ENCODE results near the gene MLEC.
"Not testable (repeated sequence)": the region's sequence is repeated elsewhere in the genome, so short reads cannot be mapped to it uniquely, and the experiment has no call there.

Gene MLEC

GRCh38 chr12:120722784-120723183 is 35.8 kb downstream of the MLEC start:
- DNase-seq = no peak

DNA sequence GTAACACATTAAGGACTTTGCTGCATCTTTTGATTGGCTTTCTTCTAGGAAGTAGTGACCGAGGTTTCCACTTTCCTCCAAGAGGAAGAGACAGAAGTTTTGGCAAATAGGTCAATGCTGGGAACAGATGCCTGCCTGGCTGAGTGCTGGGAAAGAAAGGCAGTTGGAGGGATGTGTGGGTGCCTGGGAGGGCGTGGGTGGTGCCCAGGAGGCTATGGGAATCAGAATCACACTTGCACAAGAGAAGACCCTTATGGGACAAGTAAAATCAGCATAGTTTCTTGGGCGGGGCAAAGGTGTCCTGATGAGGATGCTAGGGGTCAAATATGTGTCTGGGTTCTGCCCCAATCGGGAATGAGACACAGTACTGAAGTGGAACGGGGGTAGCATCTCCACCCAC is 37.8 kb downstream of the MLEC start:
- no peak for DNase-seq

GRCh38 chr12:120725151-120725658 is 38.3 kb downstream of the MLEC start:
- DNase-seq = no peak

- peak; percentile 96 for DNase-seq
Measured at GRCh38 chr12:120725659-120726509, 38.9 kb downstream of the MLEC start, which contains the start of gene ACADS. Gene ACADS (plus strand): TSS chr12:120725826. CDS start chr12:120725886, 60 bp downstream.

DNA sequence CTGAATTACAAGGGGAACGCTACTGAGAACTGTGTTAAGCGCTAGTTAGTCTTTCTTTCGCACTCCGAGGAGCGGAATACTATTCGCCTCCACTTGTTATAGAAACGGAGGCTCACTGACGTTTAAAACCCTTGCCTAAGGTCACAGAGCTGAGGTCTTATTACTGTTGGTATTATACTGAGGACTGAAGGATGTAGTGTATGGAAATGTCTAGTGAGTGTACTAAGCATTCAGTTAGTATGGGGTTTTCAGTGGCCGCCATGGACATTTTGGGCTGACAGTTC is 39.5 kb downstream of the MLEC start:
- DNase-seq = no peak

GRCh38 chr12:120726961-120727360 is 40.0 kb downstream of the MLEC start:
- DNase-seq = no peak

DNA sequence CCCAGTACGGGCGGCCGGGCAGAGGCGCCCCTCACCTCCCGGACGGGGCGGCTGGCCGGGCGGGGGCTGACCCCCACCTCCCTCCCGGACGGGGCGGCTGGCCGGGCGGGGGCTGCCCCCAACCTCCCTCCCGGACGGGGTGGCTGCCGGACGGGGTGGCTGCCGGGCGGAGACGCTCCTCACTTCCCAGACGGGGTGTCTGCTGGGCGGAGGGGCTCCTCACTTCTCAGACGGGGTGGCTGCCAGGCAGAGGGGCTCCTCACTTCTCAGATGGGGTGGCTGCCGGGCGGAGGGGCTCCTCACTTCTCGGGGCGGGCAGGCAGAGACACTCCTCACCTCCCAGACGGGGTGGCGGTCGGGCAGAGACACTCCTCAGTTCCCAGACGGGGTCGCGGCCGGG is 45.2 kb downstream of the MLEC start:
- not testable (repeated sequence) for DNase-seq

DNA sequence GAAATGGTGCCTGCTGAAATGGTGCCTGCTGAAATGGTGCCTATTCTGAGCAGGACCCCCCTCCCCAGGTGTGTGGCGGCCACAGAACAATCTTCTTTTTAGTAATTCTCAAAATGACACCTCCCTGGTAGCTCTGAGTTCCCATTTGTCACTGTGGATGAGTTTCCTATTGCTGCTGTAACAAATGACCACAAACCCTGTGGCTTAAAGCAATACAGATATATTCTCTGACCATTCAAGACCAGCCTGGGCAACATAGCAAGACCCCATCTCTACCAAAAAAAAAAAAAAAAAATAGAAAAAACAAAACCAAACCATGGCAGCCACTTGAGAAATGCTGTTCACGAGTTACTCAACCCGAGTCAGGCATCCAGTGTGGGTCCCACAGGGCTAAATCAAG is 46.6 kb downstream of the MLEC start:
- DNase-seq = no peak

DNA sequence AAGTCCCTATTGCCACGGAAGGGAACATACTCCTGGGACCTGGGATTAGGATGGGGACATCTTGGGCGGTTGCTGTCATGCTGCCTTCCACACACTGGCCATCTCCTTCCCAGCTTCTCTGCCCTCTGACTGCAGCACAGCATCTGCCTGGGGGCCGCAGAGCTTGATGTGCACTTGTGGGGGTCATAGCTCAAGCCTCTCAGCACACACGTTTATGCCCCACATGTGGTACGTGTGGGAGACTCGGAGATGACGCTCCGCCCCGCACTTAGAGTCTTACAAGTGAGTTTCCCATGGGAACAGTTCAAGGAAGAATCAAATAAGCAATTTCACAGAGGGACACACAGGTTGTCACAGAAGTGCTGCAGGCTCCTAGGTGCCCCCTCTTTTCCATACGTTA is 47.3 kb downstream of the MLEC start:
- DNase-seq = no peak

GRCh38 chr12:120735181-120735580 is 48.2 kb downstream of the MLEC start:
- DNase-seq = no peak

DNA sequence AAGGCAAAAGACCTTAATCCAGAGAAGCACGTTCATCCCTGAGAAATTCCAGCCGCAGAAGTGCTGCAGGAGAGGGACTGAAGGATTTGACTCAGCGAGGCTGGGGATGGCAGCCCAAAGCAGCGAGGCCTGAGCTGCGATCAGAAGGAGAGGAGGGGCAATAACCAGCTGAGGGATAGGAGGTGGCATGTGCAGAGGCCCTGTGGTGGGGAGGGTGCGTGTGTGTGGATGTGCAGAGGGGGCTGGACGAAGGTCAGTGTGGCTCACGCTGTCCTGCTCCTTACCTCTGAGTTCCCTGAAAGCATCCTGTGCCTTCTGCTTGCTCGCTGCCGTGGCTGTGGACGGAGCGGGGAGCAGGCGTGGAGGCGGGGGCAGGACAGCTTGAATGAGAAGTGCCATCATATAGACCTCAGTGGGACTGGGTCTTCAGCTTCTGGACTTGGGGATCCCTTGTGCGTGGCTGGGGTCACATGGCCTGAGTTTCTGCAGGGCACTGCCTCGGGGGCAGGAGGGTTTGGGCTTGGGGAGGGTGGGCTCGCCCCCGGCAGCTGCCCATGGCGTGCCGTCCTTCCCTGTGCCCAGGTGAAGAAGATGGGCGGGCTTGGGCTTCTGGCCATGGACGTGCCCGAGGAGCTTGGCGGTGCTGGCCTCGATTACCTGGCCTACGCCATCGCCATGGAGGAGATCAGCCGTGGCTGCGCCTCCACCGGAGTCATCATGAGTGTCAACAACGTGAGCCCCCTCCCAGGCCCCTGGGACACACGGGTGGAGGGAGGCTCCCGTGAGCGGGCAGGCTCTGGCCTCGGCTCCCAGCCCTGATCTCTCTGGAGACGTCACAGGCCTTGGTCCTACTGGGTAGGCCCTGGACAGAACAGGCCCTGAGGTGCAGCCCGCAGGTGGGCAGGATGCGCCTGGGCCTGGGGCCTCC is 49.7 kb downstream of the MLEC start:
- DNase-seq = no peak

DNA sequence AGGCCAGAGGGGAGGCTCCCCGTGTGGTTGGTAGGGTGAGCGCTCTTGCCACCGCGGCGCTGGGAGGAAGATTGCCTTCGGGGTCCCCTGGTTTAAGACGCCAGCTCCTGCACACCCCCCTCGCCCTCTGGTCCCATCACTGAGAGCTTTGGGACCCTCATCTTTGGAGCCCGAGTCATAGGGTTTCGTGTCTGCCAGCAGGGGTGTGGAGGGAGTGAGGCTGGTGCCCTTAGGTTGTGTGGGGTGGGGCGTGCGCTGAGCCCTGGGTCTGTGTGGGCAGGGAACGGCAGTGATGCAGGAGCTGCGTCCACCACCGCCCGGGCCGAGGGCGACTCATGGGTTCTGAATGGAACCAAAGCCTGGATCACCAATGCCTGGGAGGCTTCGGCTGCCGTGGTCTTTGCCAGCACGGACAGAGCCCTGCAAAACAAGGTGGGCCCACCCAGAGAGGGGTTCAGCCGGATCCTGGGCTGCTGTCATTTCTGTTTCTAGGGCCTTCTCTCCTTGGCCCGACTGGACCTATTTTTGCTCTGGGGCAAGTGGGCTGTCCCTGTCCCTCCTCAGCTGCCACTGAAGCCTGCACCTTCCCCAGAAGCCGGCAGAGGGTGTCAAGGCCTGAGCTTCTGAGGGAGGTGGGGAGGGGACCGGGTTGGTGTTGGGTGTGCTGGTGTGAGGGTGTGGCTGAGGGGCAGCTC is 50.8 kb downstream of the MLEC start:
- peak; percentile 87 for DNase-seq

GRCh38 chr12:120738252-120739030 is 51.5 kb downstream of the MLEC start:
- no peak for DNase-seq

- DNase-seq = no peak
Measured at GRCh38 chr12:120739031-120739762, 52.2 kb downstream of the MLEC start.

DNA sequence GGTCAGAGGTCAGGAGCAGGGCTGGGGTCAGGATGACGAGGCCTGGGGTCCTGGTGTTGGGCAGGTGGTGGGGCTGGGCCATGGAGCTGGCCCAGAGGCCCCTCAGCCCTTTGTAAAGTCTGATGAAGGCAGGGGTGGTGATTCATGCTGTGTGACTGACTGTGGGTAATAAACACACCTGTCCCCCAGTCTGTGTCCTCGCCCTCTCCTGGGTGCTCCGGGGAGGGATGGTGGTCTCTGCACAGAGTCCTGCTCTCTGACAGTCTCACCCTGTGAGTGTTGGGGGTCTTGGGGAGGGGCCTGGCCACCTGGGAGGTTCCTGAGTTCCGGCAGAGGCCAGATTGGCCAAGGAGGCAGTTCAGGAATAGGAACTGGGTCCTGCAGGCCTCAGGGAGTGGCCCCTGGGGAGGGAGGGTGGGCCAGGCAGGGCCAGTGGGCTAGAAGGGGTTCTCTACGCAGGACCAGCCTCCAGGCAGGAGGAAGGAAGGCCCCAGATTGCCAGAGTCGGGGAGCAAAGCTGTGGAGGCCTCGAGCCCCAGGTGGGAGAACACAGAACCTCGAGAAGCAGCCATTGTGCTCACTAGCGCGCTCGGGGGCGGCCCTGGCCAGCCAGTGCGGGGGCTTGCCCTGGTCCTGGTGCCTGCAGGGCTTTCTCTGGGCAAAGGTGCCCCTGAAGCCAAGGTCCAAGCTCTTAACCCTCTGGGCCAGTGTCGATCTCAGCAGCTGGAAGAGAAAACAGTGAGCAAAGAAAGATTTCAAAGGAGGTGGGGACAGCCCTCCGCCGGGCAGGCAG is 53.1 kb downstream of the MLEC start:
- DNase-seq = no peak

- no peak for DNase-seq
Measured at GRCh38 chr12:120740871-120741270, 53.9 kb downstream of the MLEC start.

DNA sequence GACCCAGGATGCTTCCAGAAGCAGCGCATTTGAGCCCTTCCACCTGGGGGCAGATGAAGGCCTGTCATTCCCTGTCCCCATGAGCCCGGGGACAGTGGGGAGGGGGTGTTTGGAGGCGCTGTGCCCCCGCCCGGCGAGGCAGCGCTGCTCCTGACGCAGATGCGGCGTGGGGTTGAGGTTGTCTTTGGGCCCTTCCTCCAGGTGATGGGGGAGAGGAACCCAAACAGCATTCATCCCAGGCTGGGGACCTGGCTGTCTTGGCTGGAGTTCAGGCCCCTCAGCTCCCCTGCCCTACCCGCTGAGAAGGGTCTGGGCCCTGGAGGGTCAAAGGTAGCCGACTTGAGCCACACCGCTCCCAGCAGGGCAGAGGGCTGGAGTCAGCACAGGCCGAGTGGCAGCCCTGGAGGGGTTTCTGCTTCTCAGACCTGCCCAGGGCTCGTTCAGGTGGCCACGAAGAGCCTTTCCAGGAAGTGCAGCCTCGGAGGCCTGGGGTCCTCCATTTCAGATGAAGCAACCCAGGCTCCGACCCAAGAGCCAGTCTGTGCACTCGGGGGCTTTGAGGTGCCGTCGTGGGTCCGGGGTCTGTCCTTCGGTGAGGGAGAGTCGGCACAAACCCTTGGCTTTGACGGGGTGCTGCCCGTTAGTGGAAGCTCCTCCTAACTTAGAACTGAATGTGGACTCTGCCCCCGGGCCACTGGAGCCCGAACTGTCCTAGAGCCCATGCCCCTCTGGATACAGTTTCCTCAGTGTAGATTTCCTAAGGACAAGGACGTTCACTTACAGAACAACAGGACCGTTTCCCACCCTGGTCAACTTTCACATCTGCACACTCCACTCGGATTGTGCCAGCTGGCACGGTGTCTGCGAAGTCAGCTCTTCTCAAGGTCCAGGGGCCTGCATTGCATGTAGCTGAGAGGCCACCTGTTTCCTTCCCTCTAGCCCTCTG is 54.8 kb downstream of the MLEC start:
- DNase-seq = no peak

- no peak for DNase-seq
Measured at GRCh38 chr12:120744922-120745493, 58.1 kb downstream of the MLEC start.

GRCh38 chr12:120748242-120748641 is 61.3 kb downstream of the MLEC start:
- no peak for DNase-seq
